HepG2 (cell line): ENCODE data around the gene TSPAN12. TPM values are rescaled to one million over a fixed set of nuclear protein-coding genes. Genes with fewer than 3 reads are reported as not detected.
A peak's percentile ranks its signal among the peaks of the same experiment; 100 is the strongest.

ENCODE experiments used
- ATAC-seq: fragments of 200-7000 bp; cut with Tn5 transposase; 3 replicates; pipeline ENCODE4 v1.9.1; 2020; ENCODE audit warnings: mild to moderate bottlenecking, moderate library complexity
- BruUV-seq: library from RNA; stranded (reverse); fragments of 400-500 nt; replicated peaks from 2 replicates; lab custom pipeline; 2021; lab: Mats Ljungman, UMichigan
- CTCF ChIA-PET: fragments of 300-600 bp; formaldehyde crosslinking; extraction: SDS; loops from one replicate; lab custom pipeline; 2021; ENCODE audit warnings: low total read pairs, inconsistent platforms, low intra/inter-chr PET ratio; lab: Yijun Ruan, JAX
- POLR2A ChIA-PET: fragments of 350-600 bp; sonication (Branson Sonifier 250); formaldehyde crosslinking; loops from one replicate; lab custom pipeline; 2020; ENCODE audit warnings: antibody characterized with exemption, inconsistent platforms; lab: Yijun Ruan, JAX
- DNase-seq: peaks from one replicate; pipeline ENCODE4 v3.0.0-alpha.2; 2015; ENCODE audit warnings: low spot score
- FAIRE-seq: peaks from 3 replicates; lab custom pipeline; 2011; peaks lifted over from hg19 to GRCh38; lab: Jason Lieb, UNC
- H2AFZ ChIP-seq: one replicate; pipeline ENCODE4 v1.6.1; 2011; ENCODE audit warnings: low read length, inconsistent platforms
- H3K27ac ChIP-seq: fragments of 300-600 bp; 3 replicates; pipeline ENCODE4 v1.8.0; 2011; ENCODE audit warnings: mixed run types, mild to moderate bottlenecking, mixed read lengths, low read length, inconsistent platforms; ENCODE audit not compliant: insufficient read depth; ENCODE audit errors: extremely low read length
- H3K27me3 ChIP-seq, 2 experiments: fragments of 200-600 bp in 1 of 2; 2 replicates in 1 of 2; 3 replicates in 1 of 2; pipeline versions ENCODE4 v1.6.0 to v1.8.0; 2011; ENCODE audit warnings: low read length in 2 of 2, mild to moderate bottlenecking in 2 of 2, moderate library complexity in 2 of 2, inconsistent platforms in 1 of 2; ENCODE audit not compliant: insufficient read depth in 2 of 2, control insufficient read depth in 1 of 2
- H3K36me3 ChIP-seq, 2 experiments: fragments of 200-600 bp in 1 of 2; replicated peaks in 1 of 2; 2 replicates in 1 of 2; 3 replicates in 1 of 2; pipeline versions ENCODE4 v1.5.1 to v1.8.0; 2011; ENCODE audit warnings: low read length in 2 of 2, inconsistent platforms in 1 of 2; ENCODE audit not compliant: insufficient read depth in 2 of 2, control insufficient read depth in 1 of 2
- H3K4me1 ChIP-seq: 2 replicates; pipeline ENCODE4 v1.5.1; 2012; ENCODE audit warnings: low read length, inconsistent platforms; ENCODE audit not compliant: insufficient read depth
- H3K4me2 ChIP-seq: 2 replicates; pipeline ENCODE4 v1.6.0; 2011; ENCODE audit warnings: low read depth, low read length, inconsistent platforms
- H3K4me3 ChIP-seq, 3 experiments: fragments of 200-600 bp in 1 of 3; sonication (generic), shearing (Covaris generic) in 1 of 3; replicated peaks in 1 of 3; 2 replicates each; pipeline ENCODE4 v1.5.1; 2011 to 2016; ENCODE audit warnings: low read length in 3 of 3, inconsistent platforms in 2 of 3, low read depth in 2 of 3, mild to moderate bottlenecking in 2 of 3, control low read depth in 1 of 3, mixed read lengths in 1 of 3; ENCODE audit not compliant: insufficient read depth in 1 of 3
- H3K79me2 ChIP-seq: one replicate; pipeline ENCODE4 v1.6.1; 2011; ENCODE audit warnings: low read length, inconsistent platforms; ENCODE audit not compliant: insufficient read depth
- H3K9ac ChIP-seq: 2 replicates; pipeline ENCODE4 v1.6.0; 2011; ENCODE audit warnings: mild to moderate bottlenecking, low read depth, low read length, inconsistent platforms; ENCODE audit not compliant: insufficient read depth
- H3K9me3 ChIP-seq: 2 replicates; pipeline ENCODE4 v1.5.1; 2012; ENCODE audit warnings: mild to moderate bottlenecking, low read length
- H4K20me1 ChIP-seq: 2 replicates; pipeline ENCODE4 v1.6.0; 2011; ENCODE audit warnings: inconsistent platforms, mild to moderate bottlenecking, low read length, moderate library complexity; ENCODE audit not compliant: insufficient read depth
- CREB1 ChIP-seq, 2 experiments: fragments of 450-650 bp in 1 of 2; IDR thresholded peaks; 2 replicates each; pipeline ENCODE4 v1.6.1; 2016 to 2017; ENCODE audit warnings: control low read depth in 1 of 2, mild to moderate bottlenecking in 1 of 2, missing compliant biosample characterization in 1 of 2, missing genetic modification characterization in 1 of 2
- GLI4 ChIP-seq: sonication (generic); formaldehyde crosslinking; IDR thresholded peaks from 2 replicates; pipeline ENCODE4 v1.5.1; 2020; ENCODE audit warnings: missing genetic modification reagents, mild to moderate bottlenecking, moderate library complexity, borderline replicate concordance
- KLF15 ChIP-seq: sonication (generic); formaldehyde crosslinking; IDR thresholded peaks from 2 replicates; pipeline ENCODE4 v1.8.1; 2023; ENCODE audit warnings: borderline replicate concordance, mild to moderate bottlenecking, inconsistent platforms, missing genetic modification reagents, mixed read lengths
- NCOR1 ChIP-seq: fragments of 200-600 bp; sonication (generic); IDR thresholded peaks from 2 replicates; pipeline ENCODE4 v1.7.0; 2017; ENCODE audit warnings: antibody characterized with exemption, low read length, borderline replicate concordance
- NFRKB ChIP-seq: fragments of 450-650 bp; IDR thresholded peaks from 2 replicates; pipeline ENCODE4 v1.6.1; 2017
- PCBP2 ChIP-seq: fragments of 200-400 bp; formaldehyde crosslinking; optimal IDR thresholded peaks from 2 replicates; pipeline ENCODE3; 2018; ENCODE audit warnings: low read length, low read depth; ENCODE audit not compliant: poor library complexity, severe bottlenecking
- STAG1 ChIP-seq: sonication (generic); formaldehyde crosslinking; IDR thresholded peaks from 2 replicates; pipeline ENCODE4 v1.4.0; 2020; ENCODE audit warnings: missing genetic modification reagents
- TRIM24 ChIP-seq: sonication (generic); formaldehyde crosslinking; IDR thresholded peaks from 2 replicates; pipeline ENCODE4 v1.8.0; 2022; ENCODE audit warnings: mild to moderate bottlenecking, missing genetic modification reagents
- ZFP82 ChIP-seq: sonication (generic); formaldehyde crosslinking; IDR thresholded peaks from 2 replicates; pipeline ENCODE4 v1.5.1; 2020; ENCODE audit warnings: mild to moderate bottlenecking, missing genetic modification reagents, borderline replicate concordance
- ZNF512 ChIP-seq: sonication (generic); formaldehyde crosslinking; IDR thresholded peaks from 2 replicates; pipeline ENCODE4 v1.4.0; 2020; ENCODE audit warnings: mild to moderate bottlenecking, missing genetic modification reagents
- ZNF550 ChIP-seq: sonication (generic); formaldehyde crosslinking; IDR thresholded peaks from 2 replicates; pipeline ENCODE4 v1.4.0; 2020; ENCODE audit warnings: mild to moderate bottlenecking, missing genetic modification reagents, borderline replicate concordance
- ZNF564 ChIP-seq: sonication (generic); formaldehyde crosslinking; IDR thresholded peaks from 2 replicates; pipeline ENCODE4 v1.8.1; 2023; ENCODE audit warnings: mild to moderate bottlenecking, missing genetic modification reagents
- ZNF761 ChIP-seq: sonication (generic); formaldehyde crosslinking; conservative IDR thresholded peaks from 2 replicates; pipeline ENCODE4 v1.4.0; 2020; ENCODE audit warnings: mild to moderate bottlenecking, missing genetic modification reagents
- WGBS: methylation state at CpG from one replicate; pipeline ENCODE4 v1.1.6; 2017; ENCODE audit warnings: low lambda C conversion rate; 5-methylcytosine and 5-hydroxymethylcytosine counted together
- in situ Hi-C: cut with HindIII; loops from 2 replicates; pipeline ENCODE4 v1.10.0; 2017; ENCODE audit warnings: low pct_unique_long_range_greater_than_20kb; ENCODE audit not compliant: extremely low pct_ligation_motif_present
- intact Hi-C: fragments of 100-400 bp; cut with micrococcal nuclease; formaldehyde crosslinking; loops from one replicate; pipeline ENCODE4 v1.10.0; 2022; ENCODE audit not compliant: unreplicated experiment
- polyA plus RNA-seq, 8 experiments: library from polyadenylated mRNA; depleted of rRNA in 3 of 8; stranded (reverse) in 7 of 8; unstranded in 1 of 8; fragments of >200 nt; fragmentation: Illumina TruSeq in 4 of 8; extraction: Trizol in 4 of 8; gene quantifications; 2 replicates each; pipeline versions ENCODE4 v1.2.1 to v1.2.3, GENCODE V29; 2011 to 2016; ENCODE audit warnings: low read depth in 4 of 8, missing spikeins in 1 of 8, mixed read lengths in 1 of 8; ENCODE audit not compliant: insufficient read depth in 1 of 8
- total RNA-seq, 5 experiments: library from RNA; depleted of rRNA; stranded (reverse); fragments of >200 nt; fragmentation: Illumina TruSeq; extraction: Trizol; gene quantifications; 2 replicates each; pipeline ENCODE4 v1.2.3, GENCODE V29; 2016; ENCODE audit warnings: low read depth in 1 of 5
- TF ChIP-seq, protein P1 (sequence below): sonication (generic); formaldehyde crosslinking; conservative IDR thresholded peaks from 2 replicates; pipeline ENCODE4 v1.4.0; 2020; ENCODE audit warnings: missing genetic modification reagents
- TF ChIP-seq, protein P2 (sequence below): sonication (generic); formaldehyde crosslinking; IDR thresholded peaks from 2 replicates; pipeline ENCODE4 v1.5.0; 2020; ENCODE audit warnings: missing genetic modification reagents
- TF ChIP-seq, protein P3 (sequence below): sonication (generic); formaldehyde crosslinking; IDR thresholded peaks from 2 replicates; pipeline ENCODE4 v1.5.1; 2020; ENCODE audit warnings: missing genetic modification reagents, mild to moderate bottlenecking, borderline replicate concordance
- TF ChIP-seq, protein P4 (sequence below): sonication (generic); formaldehyde crosslinking; IDR thresholded peaks from 2 replicates; pipeline ENCODE4 v1.5.0; 2020; ENCODE audit warnings: mild to moderate bottlenecking, missing genetic modification reagents

TSPAN12 gene
- total and polyA plus RNA-seq, 2 of the 13 experiments (the other 11 are each of a cell fraction or from before 2014, with no cell fraction given): 0.48 to 0.95 TPM

- no peaks in the 10 kb centered on the region for H3K79me2 ChIP-seq
- H3K9ac ChIP-seq: no peak overlapping the region
- no peak overlapping the region for H3K27ac ChIP-seq
- no peak overlapping the region for H3K4me2 ChIP-seq
- ChIA-PET POLR2A (no interaction called here), CTCF (no interaction called here)
- no peaks in the 10 kb centered on the region for H3K9me3 ChIP-seq
- H4K20me1 ChIP-seq: no peaks in the 10 kb centered on the region
- FAIRE-seq (no peak), ATAC-seq (no peak), DNase-seq (peak; percentile 30)
- intact Hi-C loops: no loop called here
- no peaks in the 10 kb centered on the region for H3K36me3 ChIP-seq
- no TSS peak for BruUV-seq
- no peak overlapping the region for H2AFZ ChIP-seq
- 1% methylated on average over 2 of the region's 2 CpGs for WGBS
- in situ Hi-C loops: no loop called here
- H3K4me1 ChIP-seq: peaks cover 5% of the 10 kb centered on the region; the same call in 1 of the 2 replicates
- H3K4me3 ChIP-seq: no peak overlapping the region
- H3K27me3 ChIP-seq: no peaks in the 10 kb centered on the region
- TF ChIP-seq, protein P1, sequence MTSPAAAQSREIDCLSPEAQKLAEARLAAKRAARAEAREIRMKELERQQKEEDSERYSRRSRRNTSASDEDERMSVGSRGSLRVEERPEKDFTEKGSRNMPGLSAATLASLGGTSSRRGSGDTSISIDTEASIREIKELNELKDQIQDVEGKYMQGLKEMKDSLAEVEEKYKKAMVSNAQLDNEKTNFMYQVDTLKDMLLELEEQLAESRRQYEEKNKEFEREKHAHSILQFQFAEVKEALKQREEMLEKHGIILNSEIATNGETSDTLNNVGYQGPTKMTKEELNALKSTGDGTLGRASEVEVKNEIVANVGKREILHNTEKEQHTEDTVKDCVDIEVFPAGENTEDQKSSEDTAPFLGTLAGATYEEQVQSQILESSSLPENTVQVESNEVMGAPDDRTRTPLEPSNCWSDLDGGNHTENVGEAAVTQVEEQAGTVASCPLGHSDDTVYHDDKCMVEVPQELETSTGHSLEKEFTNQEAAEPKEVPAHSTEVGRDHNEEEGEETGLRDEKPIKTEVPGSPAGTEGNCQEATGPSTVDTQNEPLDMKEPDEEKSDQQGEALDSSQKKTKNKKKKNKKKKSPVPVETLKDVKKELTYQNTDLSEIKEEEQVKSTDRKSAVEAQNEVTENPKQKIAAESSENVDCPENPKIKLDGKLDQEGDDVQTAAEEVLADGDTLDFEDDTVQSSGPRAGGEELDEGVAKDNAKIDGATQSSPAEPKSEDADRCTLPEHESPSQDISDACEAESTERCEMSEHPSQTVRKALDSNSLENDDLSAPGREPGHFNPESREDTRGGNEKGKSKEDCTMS: no peak
- no peak for TF ChIP-seq NFRKB
- TF ChIP-seq CREB1 (IDR thresholded peaks at IDR 0.05): no peak
- no peak for TF ChIP-seq CREB1 (CRISPR knock-in tag; IDR thresholded peaks at IDR 0.05)
- TF ChIP-seq, protein P2, sequence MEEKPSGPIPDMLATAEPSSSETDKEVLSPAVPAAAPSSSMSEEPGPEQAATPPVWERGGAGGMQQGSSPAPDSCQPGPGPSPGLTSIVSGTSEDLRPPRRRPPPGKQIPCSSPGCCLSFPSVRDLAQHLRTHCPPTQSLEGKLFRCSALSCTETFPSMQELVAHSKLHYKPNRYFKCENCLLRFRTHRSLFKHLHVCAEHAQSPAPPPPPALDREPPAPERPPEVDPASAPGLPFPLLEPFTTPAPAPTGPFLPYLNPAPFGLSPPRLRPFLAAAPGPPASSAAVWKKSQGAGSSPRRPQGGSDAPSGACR (CRISPR knock-in tag): no peak
- TF ChIP-seq, protein P3, sequence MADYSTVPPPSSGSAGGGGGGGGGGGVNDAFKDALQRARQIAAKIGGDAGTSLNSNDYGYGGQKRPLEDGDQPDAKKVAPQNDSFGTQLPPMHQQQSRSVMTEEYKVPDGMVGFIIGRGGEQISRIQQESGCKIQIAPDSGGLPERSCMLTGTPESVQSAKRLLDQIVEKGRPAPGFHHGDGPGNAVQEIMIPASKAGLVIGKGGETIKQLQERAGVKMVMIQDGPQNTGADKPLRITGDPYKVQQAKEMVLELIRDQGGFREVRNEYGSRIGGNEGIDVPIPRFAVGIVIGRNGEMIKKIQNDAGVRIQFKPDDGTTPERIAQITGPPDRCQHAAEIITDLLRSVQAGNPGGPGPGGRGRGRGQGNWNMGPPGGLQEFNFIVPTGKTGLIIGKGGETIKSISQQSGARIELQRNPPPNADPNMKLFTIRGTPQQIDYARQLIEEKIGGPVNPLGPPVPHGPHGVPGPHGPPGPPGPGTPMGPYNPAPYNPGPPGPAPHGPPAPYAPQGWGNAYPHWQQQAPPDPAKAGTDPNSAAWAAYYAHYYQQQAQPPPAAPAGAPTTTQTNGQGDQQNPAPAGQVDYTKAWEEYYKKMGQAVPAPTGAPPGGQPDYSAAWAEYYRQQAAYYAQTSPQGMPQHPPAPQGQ (CRISPR knock-in tag): no peak
- no peak for TF ChIP-seq ZFP82
- TF ChIP-seq, protein P4, sequence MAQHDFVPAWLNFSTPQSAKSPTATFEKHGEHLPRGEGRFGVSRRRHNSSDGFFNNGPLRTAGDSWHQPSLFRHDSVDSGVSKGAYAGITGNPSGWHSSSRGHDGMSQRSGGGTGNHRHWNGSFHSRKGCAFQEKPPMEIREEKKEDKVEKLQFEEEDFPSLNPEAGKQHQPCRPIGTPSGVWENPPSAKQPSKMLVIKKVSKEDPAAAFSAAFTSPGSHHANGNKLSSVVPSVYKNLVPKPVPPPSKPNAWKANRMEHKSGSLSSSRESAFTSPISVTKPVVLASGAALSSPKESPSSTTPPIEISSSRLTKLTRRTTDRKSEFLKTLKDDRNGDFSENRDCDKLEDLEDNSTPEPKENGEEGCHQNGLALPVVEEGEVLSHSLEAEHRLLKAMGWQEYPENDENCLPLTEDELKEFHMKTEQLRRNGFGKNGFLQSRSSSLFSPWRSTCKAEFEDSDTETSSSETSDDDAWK (CRISPR knock-in tag): no peak
- TF ChIP-seq ZNF564 (CRISPR knock-in tag): no peak
- TF ChIP-seq TRIM24 (CRISPR knock-in tag): no peak
- TF ChIP-seq ZNF512 (CRISPR knock-in tag): no peak
- TF ChIP-seq NCOR1: no peak
- TF ChIP-seq ZNF550: no peak
- TF ChIP-seq ZNF761 (CRISPR knock-in tag): no peak
- TF ChIP-seq KLF15: no peak
- TF ChIP-seq PCBP2: no peak
- TF ChIP-seq STAG1 (CRISPR knock-in tag): no peak
- no peak for TF ChIP-seq GLI4 (CRISPR knock-in tag)
Observed at GRCh38 chr7:120825576-120825975, 32.4 kb downstream of the TSPAN12 start.
